ENCODE results near the gene GRIFIN. TPM values are rescaled to one million over a fixed set of nuclear protein-coding genes. Genes with fewer than 3 reads are reported as not detected.

GRIFIN gene
- total RNA-seq, 1 experiment from 2014 or later: not detected

DNA sequence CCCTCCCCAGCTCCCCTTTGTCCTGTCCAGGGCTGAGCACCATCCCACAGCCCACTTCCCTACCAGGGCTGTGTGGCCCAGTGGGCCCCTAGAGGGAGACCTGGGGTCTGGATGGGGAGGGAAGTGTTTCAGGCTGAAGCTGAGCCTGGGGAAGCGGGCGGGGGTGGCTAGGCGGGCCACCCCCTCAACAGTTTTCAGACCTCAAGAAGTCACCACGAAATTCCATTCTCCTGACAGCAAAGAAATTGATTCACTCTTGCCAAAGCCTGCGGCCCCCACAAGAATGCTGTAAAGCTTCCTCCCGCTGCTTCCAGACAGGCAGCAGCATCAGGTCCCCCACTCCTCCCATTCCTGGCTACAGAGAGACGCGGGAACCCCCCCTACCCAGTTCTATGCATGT, 40.8 kb upstream of the GRIFIN start:
- peaks cover 49% of the 10 kb centered on the region for H3K4me1 ChIP-seq
- DNase-seq: peak; percentile 89 to 91
- H3K4me3 ChIP-seq: no peak overlapping the region
- no peaks in the 10 kb centered on the region for H3K36me3 ChIP-seq
- peak overlapping the region; percentile 84 for H3K27ac ChIP-seq
- no peaks in the 10 kb centered on the region for H3K9me3 ChIP-seq (replicated peaks)
- H3K27me3 ChIP-seq: no peaks in the 10 kb centered on the region

DNA sequence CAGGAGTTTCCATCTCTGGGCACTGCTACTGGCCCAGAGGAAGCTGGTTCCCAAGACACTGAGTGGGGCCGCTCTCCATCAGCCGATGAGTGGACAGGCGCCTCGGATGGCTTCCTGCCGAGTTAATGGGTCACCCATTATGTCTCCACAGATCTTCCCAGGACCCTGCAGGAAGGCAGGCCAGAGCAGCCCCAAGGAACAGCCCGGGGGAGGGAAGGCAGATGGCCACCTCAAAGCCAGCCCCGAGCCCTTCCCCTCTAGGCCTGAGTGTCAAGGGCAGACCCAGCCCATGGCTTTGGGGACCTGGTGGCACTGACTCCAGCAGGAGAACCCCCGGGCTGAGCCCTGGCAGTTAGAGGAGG, 40.0 kb upstream of the GRIFIN start:
- no peaks in the 10 kb centered on the region for H3K9me3 ChIP-seq (replicated peaks)
- H3K4me3 ChIP-seq: no peak overlapping the region
- H3K27ac ChIP-seq: peak overlapping the region; percentile 84
- peaks cover 51% of the 10 kb centered on the region for H3K4me1 ChIP-seq
- H3K36me3 ChIP-seq: no peaks in the 10 kb centered on the region
- H3K27me3 ChIP-seq: no peaks in the 10 kb centered on the region
- peak in 1 of 2 experiments; percentile 18 for DNase-seq

DNA sequence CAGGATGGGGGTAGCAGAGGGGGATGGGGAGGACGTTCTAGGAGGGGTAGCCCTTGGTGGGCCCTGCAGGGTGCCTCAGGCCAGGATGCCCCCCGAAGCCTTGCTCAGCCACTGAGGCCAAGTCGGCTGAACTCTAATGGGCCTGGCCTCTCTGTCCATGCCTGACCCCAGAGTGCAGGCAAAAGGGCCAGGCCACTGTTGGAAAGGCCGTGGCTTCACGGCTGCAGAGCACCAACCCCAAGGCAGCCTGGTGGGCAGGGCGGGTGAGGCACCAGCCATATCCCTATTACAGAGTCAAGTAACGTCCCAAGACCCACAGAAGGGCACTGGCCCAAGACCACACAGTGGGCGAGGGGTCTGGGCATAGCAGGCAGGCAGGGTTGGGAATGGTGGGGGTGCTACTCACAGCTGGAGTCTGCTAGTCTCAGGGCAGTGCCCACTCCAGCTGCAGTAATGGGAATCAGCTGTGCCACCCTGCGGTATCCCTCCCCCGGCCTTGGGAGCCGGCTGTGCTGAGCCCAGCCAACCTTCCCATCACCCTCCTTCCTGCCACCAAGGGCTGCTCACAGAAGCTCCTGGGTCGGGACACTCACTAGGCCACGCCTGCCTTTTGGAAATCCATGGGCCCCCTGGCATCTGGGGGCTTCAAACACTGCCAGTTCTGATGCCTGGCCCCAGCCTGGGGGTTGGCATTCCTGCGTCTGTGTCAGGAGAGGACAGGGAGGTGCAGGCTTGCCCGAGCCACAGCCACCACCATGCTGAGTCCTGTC, 39.4 kb upstream of the GRIFIN start:
- Histone ChIP-seq H3K4me3 (no peak overlapping the region), H3K27ac (no peak overlapping the region; the same call in 1 of the 2 replicates), H3K4me1 (peaks cover 57% of the 10 kb centered on the region), H3K36me3 (no peaks in the 10 kb centered on the region), H3K9me3 (replicated peaks) (no peaks in the 10 kb centered on the region), H3K27me3 (no peaks in the 10 kb centered on the region)
- no peak for DNase-seq

GRCh38 chr7:2514473-2515423, 38.5 kb upstream of the GRIFIN start:
- Histone ChIP-seq H3K4me3 (no peak overlapping the region), H3K27me3 (no peaks in the 10 kb centered on the region), H3K9me3 (replicated peaks) (no peaks in the 10 kb centered on the region), H3K27ac (no peak overlapping the region), H3K4me1 (peaks cover 65% of the 10 kb centered on the region), H3K36me3 (no peaks in the 10 kb centered on the region)
- DNase-seq: no peak

- H3K4me3 ChIP-seq: no peak overlapping the region
- H3K27me3 ChIP-seq: no peaks in the 10 kb centered on the region
- H3K9me3 ChIP-seq (replicated peaks): no peaks in the 10 kb centered on the region
- H3K4me1 ChIP-seq: peaks cover 69% of the 10 kb centered on the region
- peak in 1 of 2 experiments; percentile 53 for DNase-seq
- no peak overlapping the region for H3K27ac ChIP-seq
- no peaks in the 10 kb centered on the region for H3K36me3 ChIP-seq
Measured at GRCh38 chr7:2513702-2514101, 37.5 kb upstream of the GRIFIN start.

DNA sequence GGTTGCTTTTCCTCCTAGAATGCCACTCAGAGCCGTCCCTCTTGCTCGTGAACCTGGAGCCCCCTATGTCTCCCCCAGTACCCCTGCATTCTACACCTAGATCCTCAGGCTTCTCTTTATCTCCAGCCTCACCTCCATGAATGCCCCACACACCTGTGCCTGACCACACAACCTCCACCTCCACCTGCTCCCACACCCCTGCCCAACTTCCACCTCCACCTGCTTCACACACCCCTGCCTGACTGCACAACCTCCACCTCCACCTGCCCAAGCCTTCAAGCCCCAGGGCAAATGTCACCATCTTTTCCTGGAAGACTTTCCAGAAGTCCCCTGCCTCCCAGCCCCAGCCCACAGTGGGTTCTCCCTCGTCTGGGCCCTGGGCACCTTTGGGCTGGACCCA, 36.5 kb upstream of the GRIFIN start:
- Histone ChIP-seq H3K9me3 (replicated peaks) (no peaks in the 10 kb centered on the region), H3K4me1 (peaks cover 67% of the 10 kb centered on the region)

DNA sequence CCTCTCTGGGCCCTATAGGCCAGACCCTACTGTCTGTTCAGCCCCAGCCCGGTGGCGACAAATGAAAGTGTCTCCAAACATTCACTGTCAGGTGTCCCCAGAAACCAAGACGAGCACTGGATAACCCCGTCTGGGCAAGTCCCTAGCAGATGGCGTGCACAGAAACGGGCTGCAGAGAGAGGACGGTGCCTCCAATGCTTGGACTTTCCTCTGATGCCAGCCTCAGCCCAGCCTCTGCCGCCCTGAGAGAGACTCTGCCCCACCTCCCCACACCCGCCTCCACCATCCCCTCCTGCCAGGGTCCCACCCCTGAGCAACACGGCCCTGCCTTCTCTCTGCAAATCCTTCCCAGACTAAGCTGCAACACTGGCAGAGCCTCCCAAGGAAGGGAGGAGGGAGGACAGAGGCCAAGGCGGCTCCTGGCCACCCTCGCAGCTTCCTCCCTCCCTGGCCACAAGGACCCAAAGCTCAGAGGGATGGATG, 36.0 kb upstream of the GRIFIN start:
- Histone ChIP-seq H3K27me3 (no peaks in the 10 kb centered on the region), H3K36me3 (no peaks in the 10 kb centered on the region), H3K4me3 (no peak overlapping the region), H3K9me3 (replicated peaks) (no peaks in the 10 kb centered on the region), H3K27ac (no peak overlapping the region), H3K4me1 (peaks cover 66% of the 10 kb centered on the region)
- DNase-seq: no peak

More for the DNA sequence above, 36.5 kb upstream of the GRIFIN start:
- no peaks in the 10 kb centered on the region for H3K27me3 ChIP-seq
- H3K27ac ChIP-seq: no peak overlapping the region
- no peaks in the 10 kb centered on the region for H3K36me3 ChIP-seq
- H3K4me3 ChIP-seq: no peak overlapping the region
- no peak for DNase-seq

GRCh38 chr7:2511769-2512168, 35.6 kb upstream of the GRIFIN start:
- peaks cover 63% of the 10 kb centered on the region for H3K4me1 ChIP-seq
- no peaks in the 10 kb centered on the region for H3K27me3 ChIP-seq
- no peak for DNase-seq
- H3K36me3 ChIP-seq: no peaks in the 10 kb centered on the region
- no peak overlapping the region for H3K27ac ChIP-seq
- H3K4me3 ChIP-seq: no peak overlapping the region
- no peaks in the 10 kb centered on the region for H3K9me3 ChIP-seq (replicated peaks)

DNA sequence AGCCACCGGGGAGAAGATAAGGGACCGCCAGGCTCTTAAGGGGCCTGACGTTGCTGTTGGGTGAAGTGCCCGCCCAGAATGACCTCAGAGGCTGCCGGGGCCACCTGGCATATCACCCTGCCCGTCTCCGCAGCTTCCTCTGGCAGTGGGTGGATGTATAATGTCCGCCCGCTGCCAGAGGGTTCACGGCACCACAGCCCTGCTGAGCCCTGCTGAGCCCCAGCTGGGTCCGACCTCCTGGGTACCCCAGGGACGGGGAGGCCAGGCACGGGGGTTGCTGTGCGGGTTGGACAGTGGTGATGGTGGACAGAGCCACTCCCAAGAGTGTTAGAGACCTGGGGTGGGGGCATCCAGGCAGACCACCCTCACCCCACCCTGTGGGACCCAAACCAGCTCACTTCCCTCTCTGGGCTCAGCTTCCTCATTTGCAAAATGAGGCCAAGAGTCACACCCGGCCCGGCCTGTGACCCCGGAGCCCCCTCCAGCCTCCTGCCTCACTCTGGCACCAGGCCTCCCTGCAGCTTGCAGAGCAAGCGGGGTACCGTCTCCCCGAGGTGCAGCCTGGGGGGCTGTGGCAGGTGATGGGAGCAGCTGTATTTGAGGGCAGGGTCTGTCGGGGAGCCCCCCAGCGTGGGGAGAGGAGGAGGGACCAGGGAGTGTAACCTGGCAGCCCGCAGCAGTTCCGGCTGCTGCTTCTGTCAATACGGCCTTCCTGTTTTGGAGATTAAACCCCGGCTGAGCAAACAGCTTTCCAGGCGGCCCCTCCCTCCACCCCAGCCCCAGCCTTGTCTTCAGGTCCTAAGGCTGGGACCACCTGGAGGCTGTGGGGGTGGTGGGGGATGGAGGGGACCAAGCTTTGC, 34.9 kb upstream of the GRIFIN start:
- H3K27me3 ChIP-seq: no peaks in the 10 kb centered on the region
- peaks cover 60% of the 10 kb centered on the region for H3K4me1 ChIP-seq
- peak overlapping the region; percentile 6; the same call in 1 of the 2 replicates for H3K27ac ChIP-seq
- no peak overlapping the region for H3K4me3 ChIP-seq
- no peaks in the 10 kb centered on the region for H3K36me3 ChIP-seq
- DNase-seq: peak in 1 of 2 experiments; percentile 61
- no peaks in the 10 kb centered on the region for H3K9me3 ChIP-seq (replicated peaks)

DNA sequence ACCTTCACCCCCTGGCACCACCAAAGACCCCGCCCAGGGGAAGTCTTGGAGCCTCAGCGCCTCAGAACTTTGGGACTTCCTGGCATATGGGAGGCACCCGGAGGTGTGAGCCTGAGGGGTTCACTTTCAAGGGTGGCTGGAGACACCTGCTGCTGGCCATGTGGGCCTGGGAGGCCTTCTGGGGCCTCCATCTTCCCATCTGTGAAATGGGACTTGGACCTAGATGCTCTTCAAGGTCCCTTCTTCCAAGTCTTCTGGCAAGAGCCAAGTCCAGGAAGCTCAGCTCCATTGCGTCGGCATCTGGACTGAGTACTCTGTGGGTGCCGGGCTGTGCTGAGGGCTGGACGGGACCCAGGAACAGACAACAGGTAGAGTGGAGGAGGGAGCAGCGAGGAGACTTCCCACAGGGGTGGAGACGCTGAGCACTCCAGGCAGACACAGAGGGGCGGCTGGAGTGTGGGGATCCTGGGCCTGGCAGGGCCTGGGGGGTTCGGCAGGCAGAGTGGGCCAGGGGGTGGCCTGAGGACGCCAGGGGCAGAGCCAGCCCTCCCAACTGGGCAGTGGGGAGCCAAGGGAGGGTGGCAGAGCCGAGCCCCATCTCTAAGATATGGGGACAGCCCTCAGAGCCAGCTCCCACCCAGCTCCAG, 34.1 kb upstream of the GRIFIN start:
- Histone ChIP-seq H3K4me3 (no peak overlapping the region), H3K27ac (peak overlapping the region; percentile 70), H3K27me3 (no peaks in the 10 kb centered on the region), H3K9me3 (replicated peaks) (no peaks in the 10 kb centered on the region), H3K36me3 (no peaks in the 10 kb centered on the region), H3K4me1 (peaks cover 58% of the 10 kb centered on the region)
- no peak for DNase-seq

DNA sequence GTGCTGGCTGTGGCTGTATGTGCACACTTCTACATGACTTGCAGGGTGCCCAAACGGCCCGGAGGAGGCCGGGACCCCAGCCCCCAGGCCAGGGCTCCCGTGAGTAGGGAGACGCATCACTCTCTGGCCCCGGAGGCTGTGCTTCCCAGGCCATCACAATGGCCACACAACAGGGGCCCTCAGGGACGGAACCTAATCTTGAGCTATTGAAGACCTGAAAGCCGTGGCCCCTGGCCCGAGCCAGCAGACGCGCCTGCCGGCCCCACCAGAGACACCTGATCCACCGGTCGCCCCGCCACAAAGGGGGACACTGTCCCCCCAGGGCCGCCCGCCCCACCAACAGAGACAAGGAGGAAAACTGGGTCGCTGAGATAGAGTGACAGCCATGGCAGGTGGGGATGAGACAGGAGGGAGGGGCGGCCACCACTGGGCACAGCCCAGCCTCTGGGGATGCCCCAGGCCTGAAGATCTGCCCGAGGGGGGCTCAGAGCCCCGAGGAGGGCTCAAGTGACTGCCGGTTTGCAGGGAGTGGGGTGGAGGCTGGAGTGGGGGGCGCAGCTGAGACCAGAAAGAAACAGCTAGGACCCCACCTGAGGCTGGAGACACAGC, 33.2 kb upstream of the GRIFIN start:
- Histone ChIP-seq H3K4me1 (peaks cover 66% of the 10 kb centered on the region), H3K9me3 (replicated peaks) (no peaks in the 10 kb centered on the region), H3K36me3 (no peaks in the 10 kb centered on the region), H3K4me3 (peak overlapping the region; percentile 32), H3K27ac (peak overlapping the region; percentile 70), H3K27me3 (no peaks in the 10 kb centered on the region)
- peak; percentile 61 to 74 for DNase-seq

DNA sequence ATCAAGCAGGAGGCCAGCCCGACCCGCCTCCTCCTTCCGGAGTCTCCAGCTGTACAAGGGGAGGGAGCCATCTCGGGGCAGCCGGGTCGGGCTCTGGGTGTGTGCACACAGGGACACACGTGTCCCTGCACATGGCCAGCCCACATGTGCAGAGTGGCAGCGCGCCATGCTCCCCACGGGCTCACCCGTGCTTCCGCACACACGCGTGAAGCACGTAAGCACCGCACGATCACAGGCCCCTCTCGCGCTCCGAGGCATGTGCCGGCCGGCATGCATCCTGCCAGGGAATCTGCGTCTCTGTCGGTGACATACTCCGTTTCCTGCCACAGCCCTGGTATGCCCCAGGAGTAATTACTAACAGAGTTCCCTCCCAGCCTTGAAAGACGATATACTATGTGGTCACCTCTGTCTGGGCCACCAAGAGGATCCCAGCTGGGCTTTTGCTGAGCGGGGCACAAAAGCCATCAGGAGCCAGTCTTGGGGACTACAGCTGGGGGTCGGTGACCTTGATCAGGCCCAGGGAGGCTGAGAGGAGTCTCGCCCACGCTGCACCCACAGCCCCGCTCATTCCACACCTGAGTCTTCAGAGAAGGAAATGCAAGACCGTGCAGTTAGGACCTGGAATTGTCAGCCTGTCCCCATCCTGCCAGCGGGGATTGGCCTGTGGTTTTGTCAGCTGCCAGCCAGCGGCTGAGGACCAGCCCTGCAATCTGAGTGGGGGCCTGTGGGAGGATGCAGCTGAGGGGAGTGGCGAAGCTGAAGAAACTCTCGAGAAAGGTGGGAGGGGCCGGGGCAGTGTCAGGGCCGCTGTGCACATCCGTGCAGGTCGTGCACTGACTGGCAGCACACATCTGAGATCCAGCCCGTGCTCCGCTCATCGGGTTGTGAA, 32.4 kb upstream of the GRIFIN start:
- peak; percentile 97 to 98 for DNase-seq

DNA sequence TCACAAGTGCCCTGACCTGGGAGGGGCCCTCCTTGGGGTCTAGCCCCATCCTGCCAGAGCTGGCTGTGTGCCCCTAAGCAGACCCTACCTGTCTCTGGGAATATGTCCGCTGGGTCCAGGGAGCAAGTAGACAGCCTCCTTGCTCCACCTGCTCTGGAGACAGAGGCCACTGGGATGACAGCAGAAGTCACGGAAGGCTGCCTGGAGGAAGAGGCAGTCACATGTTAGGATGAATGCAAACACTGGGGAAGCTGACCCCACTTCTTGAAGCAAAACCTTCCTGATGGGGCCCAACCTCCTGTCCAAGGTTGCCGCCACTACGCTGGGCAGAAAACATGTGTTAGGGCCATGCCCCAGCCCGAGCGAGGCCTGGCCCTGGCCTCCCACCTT, 31.7 kb upstream of the GRIFIN start:
- peak overlapping the region; percentile 40 for H3K4me3 ChIP-seq
- H3K4me1 ChIP-seq: peaks cover 72% of the 10 kb centered on the region
- H3K36me3 ChIP-seq: no peaks in the 10 kb centered on the region
- H3K27me3 ChIP-seq: no peaks in the 10 kb centered on the region
- H3K9me3 ChIP-seq (replicated peaks): no peaks in the 10 kb centered on the region
- DNase-seq: no peak
- peak overlapping the region; percentile 70 for H3K27ac ChIP-seq

More for the DNA sequence above, 32.4 kb upstream of the GRIFIN start:
- Histone ChIP-seq H3K4me1 (peaks cover 69% of the 10 kb centered on the region), H3K4me3 (peak overlapping the region; percentile 40), H3K36me3 (no peaks in the 10 kb centered on the region), H3K27ac (peak overlapping the region; percentile 70), H3K27me3 (no peaks in the 10 kb centered on the region), H3K9me3 (replicated peaks) (no peaks in the 10 kb centered on the region)

All from SJCRH30 (cell line).